ENCODE results near the gene ANKRD18B.
"Not testable (repeated sequence)": the region's sequence is repeated elsewhere in the genome, so short reads cannot be mapped to it uniquely, and the experiment has no call there.

DNA sequence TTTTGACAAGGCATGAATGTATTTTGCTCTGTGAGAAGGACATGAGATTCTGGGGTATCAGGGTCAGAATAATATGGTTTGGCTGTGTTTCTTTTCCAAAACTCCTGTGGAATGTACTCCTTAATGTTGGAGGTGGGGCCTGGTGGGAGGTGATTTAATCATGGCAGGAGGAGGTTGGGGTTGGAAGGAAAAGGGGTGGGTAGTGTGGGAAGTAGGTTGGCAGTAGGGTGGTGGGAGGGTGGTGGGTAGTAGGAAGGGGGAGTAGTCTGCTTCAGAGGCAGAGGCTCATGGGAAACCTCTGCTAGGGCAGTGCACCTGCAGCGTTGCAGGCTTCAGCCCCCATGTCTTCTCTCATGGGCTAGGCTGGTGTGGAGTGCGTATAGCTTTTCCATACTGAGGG is 72.9 kb downstream of the ANKRD18B start:
- TF ChIP-seq CTCF (tag by site-specific recombination; IDR thresholded peaks at IDR 0.05); ZNF785 (tag by site-specific recombination; IDR thresholded peaks at IDR 0.05); ZEB2 (tag by site-specific recombination; IDR thresholded peaks at IDR 0.05); PBX3 (CRISPR knock-in tag; IDR thresholded peaks at IDR 0.05); REPIN1 (tag by site-specific recombination; IDR thresholded peaks at IDR 0.05; ENCODE audit: low read depth); INSM2 (tag by site-specific recombination; IDR thresholded peaks at IDR 0.05); ZNF768 (tag by site-specific recombination; IDR thresholded peaks at IDR 0.05); ZNF426 (tag by site-specific recombination; IDR thresholded peaks at IDR 0.05); YY1 (tag by site-specific recombination; IDR thresholded peaks at IDR 0.05): not testable (repeated sequence)
- TF ChIP-seq, protein P1, sequence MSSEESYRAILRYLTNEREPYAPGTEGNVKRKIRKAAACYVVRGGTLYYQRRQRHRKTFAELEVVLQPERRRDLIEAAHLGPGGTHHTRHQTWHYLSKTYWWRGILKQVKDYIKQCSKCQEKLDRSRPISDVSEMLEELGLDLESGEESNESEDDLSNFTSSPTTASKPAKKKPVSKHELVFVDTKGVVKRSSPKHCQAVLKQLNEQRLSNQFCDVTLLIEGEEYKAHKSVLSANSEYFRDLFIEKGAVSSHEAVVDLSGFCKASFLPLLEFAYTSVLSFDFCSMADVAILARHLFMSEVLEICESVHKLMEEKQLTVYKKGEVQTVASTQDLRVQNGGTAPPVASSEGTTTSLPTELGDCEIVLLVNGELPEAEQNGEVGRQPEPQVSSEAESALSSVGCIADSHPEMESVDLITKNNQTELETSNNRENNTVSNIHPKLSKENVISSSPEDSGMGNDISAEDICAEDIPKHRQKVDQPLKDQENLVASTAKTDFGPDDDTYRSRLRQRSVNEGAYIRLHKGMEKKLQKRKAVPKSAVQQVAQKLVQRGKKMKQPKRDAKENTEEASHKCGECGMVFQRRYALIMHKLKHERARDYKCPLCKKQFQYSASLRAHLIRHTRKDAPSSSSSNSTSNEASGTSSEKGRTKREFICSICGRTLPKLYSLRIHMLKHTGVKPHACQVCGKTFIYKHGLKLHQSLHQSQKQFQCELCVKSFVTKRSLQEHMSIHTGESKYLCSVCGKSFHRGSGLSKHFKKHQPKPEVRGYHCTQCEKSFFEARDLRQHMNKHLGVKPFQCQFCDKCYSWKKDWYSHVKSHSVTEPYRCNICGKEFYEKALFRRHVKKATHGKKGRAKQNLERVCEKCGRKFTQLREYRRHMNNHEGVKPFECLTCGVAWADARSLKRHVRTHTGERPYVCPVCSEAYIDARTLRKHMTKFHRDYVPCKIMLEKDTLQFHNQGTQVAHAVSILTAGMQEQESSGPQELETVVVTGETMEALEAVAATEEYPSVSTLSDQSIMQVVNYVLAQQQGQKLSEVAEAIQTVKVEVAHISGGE (tag by site-specific recombination; conservative IDR thresholded peaks at IDR 0.05; ENCODE audit: low read depth), result not testable (repeated sequence)

Measured in HEK293 (cell line).